WI38 (cell line): ENCODE data around the gene CACNA1I.

ENCODE experiments used
- H3K4me3 ChIP-seq: 2 replicates; pipeline ENCODE4 v1.5.1; 2011; ENCODE audit warnings: low read depth, mild to moderate bottlenecking, control low read depth, low read length
- TF ChIP-seq, protein P1 (sequence below): IDR thresholded peaks from 2 replicates; pipeline ENCODE4 v1.5.1; 2012; ENCODE audit warnings: low read depth, mild to moderate bottlenecking, control low read depth, low read length

CACNA1I gene

DNA sequence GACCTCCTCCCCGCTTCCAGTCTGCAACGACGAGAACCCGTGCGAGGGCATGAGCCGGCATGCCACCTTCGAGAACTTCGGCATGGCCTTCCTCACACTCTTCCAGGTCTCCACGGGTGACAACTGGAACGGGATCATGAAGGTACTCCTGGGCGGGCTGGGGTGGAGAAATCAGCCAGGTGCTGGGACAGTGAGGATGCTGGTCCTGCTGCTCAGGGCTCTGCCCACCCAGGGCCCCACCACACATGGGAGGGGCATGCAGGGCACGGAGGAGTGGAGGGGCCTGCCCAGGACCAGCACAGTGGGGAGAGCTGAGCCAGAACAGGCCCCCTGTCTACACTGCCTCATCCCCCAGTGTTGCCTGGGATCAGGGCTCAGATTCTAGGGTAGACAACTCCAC is 107.4 kb downstream of the CACNA1I start:
- no peak overlapping the region for H3K4me3 ChIP-seq
- TF ChIP-seq, protein P1, sequence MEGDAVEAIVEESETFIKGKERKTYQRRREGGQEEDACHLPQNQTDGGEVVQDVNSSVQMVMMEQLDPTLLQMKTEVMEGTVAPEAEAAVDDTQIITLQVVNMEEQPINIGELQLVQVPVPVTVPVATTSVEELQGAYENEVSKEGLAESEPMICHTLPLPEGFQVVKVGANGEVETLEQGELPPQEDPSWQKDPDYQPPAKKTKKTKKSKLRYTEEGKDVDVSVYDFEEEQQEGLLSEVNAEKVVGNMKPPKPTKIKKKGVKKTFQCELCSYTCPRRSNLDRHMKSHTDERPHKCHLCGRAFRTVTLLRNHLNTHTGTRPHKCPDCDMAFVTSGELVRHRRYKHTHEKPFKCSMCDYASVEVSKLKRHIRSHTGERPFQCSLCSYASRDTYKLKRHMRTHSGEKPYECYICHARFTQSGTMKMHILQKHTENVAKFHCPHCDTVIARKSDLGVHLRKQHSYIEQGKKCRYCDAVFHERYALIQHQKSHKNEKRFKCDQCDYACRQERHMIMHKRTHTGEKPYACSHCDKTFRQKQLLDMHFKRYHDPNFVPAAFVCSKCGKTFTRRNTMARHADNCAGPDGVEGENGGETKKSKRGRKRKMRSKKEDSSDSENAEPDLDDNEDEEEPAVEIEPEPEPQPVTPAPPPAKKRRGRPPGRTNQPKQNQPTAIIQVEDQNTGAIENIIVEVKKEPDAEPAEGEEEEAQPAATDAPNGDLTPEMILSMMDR: no peak

DNA sequence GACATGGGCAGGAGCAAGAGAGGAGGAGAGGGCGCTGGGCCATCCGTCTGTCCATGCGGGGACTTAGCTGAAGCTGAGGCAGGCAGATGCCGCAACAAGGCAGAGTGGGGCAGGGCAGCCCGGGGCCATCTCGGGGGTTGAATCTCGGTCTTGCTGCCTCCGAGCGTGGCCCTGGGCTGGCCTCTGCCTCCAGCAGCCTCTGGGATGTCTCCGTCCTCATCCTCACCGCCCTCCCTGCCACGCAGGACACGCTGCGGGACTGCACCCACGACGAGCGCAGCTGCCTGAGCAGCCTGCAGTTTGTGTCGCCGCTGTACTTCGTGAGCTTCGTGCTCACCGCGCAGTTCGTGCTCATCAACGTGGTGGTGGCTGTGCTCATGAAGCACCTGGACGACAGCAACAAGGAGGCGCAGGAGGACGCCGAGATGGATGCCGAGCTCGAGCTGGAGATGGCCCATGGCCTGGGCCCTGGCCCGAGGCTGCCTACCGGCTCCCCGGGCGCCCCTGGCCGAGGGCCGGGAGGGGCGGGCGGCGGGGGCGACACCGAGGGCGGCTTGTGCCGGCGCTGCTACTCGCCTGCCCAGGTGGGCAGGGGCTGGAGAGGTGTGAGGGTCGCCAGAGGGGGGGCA is 108.4 kb downstream of the CACNA1I start:
- TF ChIP-seq, protein P1: no peak
- no peak overlapping the region for H3K4me3 ChIP-seq

DNA sequence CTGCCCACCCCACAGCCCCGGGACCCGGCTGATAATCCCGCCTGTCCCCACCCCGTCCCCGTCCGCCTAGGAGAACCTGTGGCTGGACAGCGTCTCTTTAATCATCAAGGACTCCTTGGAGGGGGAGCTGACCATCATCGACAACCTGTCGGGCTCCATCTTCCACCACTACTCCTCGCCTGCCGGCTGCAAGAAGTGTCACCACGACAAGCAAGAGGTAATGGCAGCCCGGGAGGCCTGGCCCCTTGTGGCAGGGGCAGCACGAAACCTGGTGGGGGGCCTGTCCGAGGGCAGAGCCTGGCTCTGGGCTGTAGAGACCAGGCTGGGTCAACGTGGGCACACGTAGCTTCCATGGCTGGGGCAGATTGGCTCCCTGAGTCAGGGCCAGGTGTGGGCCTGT is 109.1 kb downstream of the CACNA1I start:
- H3K4me3 ChIP-seq: no peak overlapping the region
- TF ChIP-seq, protein P1: no peak

DNA sequence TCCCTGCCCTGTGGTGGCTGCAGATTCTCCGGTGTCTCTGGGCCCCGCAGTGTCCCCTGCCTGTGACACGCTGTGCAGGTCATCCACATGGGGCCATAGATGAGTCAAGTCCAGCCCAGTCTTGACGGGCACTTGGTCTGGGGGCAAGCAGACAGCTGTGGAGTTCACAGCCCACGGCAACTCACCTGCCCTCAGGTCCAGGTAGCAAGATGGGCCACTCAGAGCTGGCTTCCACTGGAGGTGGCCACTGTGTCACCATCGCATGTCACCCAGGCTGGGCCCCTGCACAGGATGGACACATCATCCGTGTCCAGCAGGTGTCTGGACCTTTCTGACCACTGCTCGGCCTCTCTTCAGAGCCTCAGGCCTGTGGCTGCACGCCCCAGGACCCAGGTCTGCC is 109.9 kb downstream of the CACNA1I start:
- no peak overlapping the region for H3K4me3 ChIP-seq
- TF ChIP-seq, protein P1: no peak

DNA sequence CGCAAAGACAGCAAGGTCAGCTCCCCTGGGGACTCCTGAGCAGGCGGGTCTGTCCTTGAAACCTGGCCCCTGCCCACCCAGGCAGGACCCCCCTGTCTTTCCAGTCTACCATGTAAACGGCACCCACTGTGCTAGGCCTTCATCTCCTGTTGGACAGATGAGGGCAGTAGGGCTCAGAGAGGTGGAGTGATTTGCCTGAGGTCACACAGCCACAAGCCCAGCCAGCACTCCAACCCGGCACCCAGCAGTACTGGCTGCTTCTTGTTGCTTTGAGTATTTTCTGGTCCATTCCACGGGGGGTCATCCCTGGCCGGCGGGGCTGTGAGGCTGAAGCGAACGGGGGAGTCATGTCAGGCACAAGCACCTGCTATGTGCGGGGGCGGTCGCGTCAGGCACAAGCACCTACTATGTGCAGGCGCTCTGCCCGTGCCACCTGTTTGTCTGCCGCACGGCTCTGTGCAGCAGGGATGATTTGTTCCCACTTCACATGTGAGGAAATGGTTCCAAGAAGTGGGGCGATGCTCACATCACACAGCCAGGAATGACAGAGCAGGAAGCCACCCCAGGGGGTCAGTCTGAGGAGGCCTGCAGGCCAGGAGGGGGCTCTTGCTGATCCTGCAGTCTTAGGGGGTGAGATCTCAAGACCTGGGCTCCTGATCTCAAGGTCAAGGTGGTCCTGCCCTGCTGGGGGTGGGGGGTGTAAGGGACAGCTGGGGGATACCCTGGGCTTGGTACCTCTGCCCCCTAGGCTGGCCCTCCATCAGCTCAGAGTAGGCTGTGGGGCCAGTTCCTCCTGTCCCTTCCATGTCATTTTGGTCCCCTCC is 110.7 kb downstream of the CACNA1I start:
- H3K4me3 ChIP-seq: no peak overlapping the region
- TF ChIP-seq, protein P1: no peak

DNA sequence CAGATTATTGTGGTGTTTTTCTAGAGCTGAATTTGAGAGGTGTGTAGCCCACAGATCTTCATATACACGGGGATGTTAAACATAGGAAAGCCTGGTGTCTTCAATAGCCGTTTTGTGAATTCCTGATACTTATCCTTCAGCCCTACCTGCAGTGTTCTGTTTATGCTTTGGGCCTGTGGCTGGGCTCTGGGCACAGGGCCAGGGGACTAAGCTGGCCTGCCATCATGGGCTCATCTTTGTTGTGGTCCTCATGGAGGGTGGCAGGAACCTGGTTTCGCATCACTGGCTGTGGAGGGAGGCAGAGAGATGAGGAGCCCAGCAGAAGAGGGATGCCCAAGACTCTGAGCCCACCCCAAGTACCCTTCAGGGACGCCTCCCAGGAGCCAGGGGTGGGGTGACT is 112.4 kb downstream of the CACNA1I start:
- TF ChIP-seq, protein P1: no peak
- no peak overlapping the region for H3K4me3 ChIP-seq

DNA sequence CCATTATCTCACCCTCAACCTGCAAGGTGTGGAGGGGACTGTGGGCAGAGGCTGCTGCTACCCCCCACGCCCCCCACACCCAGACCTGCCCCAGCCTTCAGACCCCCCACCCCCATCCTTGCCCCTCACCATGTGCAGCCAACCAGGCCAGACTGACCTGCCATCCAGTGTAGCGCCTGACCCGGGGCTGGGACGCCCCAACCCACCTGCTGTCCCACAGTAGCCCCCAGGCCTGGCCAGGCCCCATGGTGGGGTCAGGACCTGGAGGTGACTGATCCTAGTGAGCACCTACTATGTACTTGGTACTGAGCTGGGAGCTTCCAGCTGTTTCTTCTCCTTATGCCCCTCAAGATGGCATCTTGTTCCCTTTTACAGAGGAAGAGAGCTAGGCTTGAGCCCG is 113.1 kb downstream of the CACNA1I start:
- TF ChIP-seq, protein P1: no peak
- no peak overlapping the region for H3K4me3 ChIP-seq
